Body of pancreas (tissue), 4 donors: ENCODE data around the gene BLOC1S1. TPM values are rescaled to one million over a fixed set of nuclear protein-coding genes. Genes with fewer than 3 reads are reported as not detected.

Experiments
- ATAC-seq: fragments of 150-250 bp; one replicate; pipeline ENCODE4 v1.9.1; 2016
- DNase-seq, 4 donors: peaks; one replicate each; pipeline ENCODE4 v3.0.0-alpha.2; 2019
- H3K27ac ChIP-seq, 4 donors: fragments of 200-600 bp; sonication (generic); 1 replicate in 3 of 4; 2 replicates in 1 of 4; pipeline versions ENCODE4 v1.5.1 to v1.6.1; 2016 to 2019; ENCODE audit warnings: mild to moderate bottlenecking in 1 of 4, mixed read lengths in 1 of 4, moderate library complexity in 1 of 4
- H3K27me3 ChIP-seq, 2 donors: fragments of 200-600 bp; sonication (generic); one replicate each; pipeline ENCODE4 v1.6.0; 2016; ENCODE audit warnings: mild to moderate bottlenecking in 1 of 2
- H3K36me3 ChIP-seq, 2 donors: fragments of 200-600 bp; sonication (generic); replicated peaks in 1 of 2; 2 replicates each; pipeline ENCODE4 v1.5.1; 2016; ENCODE audit warnings: low read depth in 2 of 2; ENCODE audit not compliant: insufficient read depth in 1 of 2
- H3K4me1 ChIP-seq: fragments of 200-600 bp; sonication (generic); one replicate; pipeline ENCODE4 v1.6.0; 2016
- H3K4me3 ChIP-seq, 2 donors: fragments of 200-600 bp; sonication (generic); 1 replicate in 1 of 2; 2 replicates in 1 of 2; pipeline ENCODE4 v1.5.1; 2016 to 2019
- H3K9me3 ChIP-seq, 3 donors: fragments of 200-600 bp; sonication (generic); 1 replicate in 2 of 3; 2 replicates in 1 of 3; pipeline ENCODE4 v1.5.1; 2016
- POLR2A ChIP-seq, 3 donors: fragments of 450-650 bp; IDR thresholded peaks; one replicate each; pipeline ENCODE4 v1.6.1; 2016; ENCODE audit warnings: antibody characterized with exemption in 3 of 3, mild to moderate bottlenecking in 2 of 3
- WGBS, 2 donors: methylation state at CpG; one replicate each; pipeline ENCODE4 v1.1.5; 2017; 5-methylcytosine and 5-hydroxymethylcytosine counted together
- intact Hi-C: fragments of 100-400 bp; cut with DNase I; formaldehyde crosslinking; loops from one replicate; pipeline ENCODE4 v1.15.1; 2023
- small RNA-seq: library from RNA; depleted of rRNA; stranded (forward); fragments of <200 nt; gene quantifications from one replicate; pipeline ENCODE3, GENCODE V24; 2016
- total RNA-seq, 2 donors: library from RNA; depleted of rRNA; stranded (reverse); fragments of >200 nt; gene quantifications; one replicate each; pipeline ENCODE4 v1.1.0, GENCODE V29; 2016
- TF ChIP-seq, protein P1 (sequence below), 7 experiments: fragments of 450-650 bp in 4 of 7; fragments of 200-600 bp in 3 of 7; sonication (generic) in 3 of 7; IDR thresholded peaks; one replicate each; pipeline ENCODE4 v1.5.1; 2016 to 2019; ENCODE audit warnings: antibody characterized with exemption in 7 of 7

Gene BLOC1S1
- total RNA-seq, 2 donors from 2014 or later = 86.1 to 105 TPM

DNA sequence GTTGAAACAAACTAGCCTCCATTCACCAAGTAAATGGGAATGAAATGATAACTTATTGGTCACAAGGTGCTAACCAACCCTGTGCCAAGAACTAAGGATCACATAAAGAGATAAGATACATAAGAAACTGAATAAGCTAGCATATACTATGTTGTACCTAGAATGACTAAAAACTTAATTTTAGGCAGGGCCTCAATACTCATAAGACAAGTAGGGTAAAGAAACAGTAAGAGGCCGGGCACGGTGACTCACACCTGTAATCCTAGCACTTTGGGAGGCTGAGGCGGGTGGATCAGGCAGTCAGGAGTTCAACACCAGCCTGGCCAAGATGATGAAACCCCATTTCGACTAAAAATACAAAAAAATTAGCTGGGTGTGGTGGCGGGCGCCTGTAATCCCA is 44.8 kb downstream of the BLOC1S1 start:
- intact Hi-C loops = no loop called here
- ATAC-seq = no peak

DNA sequence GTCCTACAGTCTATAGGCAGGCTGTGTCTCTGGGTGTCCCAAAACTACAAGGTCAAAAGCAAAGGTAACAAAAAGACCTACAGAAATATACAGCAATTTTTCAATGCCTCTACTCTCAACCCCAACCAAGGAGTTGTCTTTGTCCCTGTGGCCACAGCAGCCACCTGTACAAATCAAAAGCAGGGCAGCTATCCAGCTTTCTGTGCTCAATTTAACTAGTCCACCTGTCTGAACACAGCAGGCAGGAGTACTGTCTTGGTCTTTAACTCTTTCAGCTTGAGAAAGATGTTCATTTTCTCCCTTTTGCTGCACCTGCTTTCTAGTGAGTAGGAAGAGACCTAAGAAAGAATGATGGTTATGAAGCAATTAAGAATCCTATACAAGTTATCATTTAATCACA is 46.8 kb downstream of the BLOC1S1 start:
- ATAC-seq (no peak), DNase-seq (no peak)
- intact Hi-C loops = no loop called here
- no peaks in the 10 kb centered on the region for H3K27me3 ChIP-seq
- no peak overlapping the region for H3K27ac ChIP-seq
- peaks cover 0 to 17% of the 10 kb centered on the region in 2 donors for H3K36me3 ChIP-seq
- H3K4me3 ChIP-seq = no peak overlapping the region
- no peaks in the 10 kb centered on the region for H3K4me1 ChIP-seq
- H3K9me3 ChIP-seq = no peaks in the 10 kb centered on the region
- TF ChIP-seq, protein P1, sequence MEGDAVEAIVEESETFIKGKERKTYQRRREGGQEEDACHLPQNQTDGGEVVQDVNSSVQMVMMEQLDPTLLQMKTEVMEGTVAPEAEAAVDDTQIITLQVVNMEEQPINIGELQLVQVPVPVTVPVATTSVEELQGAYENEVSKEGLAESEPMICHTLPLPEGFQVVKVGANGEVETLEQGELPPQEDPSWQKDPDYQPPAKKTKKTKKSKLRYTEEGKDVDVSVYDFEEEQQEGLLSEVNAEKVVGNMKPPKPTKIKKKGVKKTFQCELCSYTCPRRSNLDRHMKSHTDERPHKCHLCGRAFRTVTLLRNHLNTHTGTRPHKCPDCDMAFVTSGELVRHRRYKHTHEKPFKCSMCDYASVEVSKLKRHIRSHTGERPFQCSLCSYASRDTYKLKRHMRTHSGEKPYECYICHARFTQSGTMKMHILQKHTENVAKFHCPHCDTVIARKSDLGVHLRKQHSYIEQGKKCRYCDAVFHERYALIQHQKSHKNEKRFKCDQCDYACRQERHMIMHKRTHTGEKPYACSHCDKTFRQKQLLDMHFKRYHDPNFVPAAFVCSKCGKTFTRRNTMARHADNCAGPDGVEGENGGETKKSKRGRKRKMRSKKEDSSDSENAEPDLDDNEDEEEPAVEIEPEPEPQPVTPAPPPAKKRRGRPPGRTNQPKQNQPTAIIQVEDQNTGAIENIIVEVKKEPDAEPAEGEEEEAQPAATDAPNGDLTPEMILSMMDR (IDR thresholded peaks at IDR 0.05) = no peak
- TF ChIP-seq POLR2A (IDR thresholded peaks at IDR 0.05) = no peak

More for the DNA sequence above, 44.8 kb downstream of the BLOC1S1 start:
- Histone ChIP-seq H3K36me3 (peaks cover 0 to 27% of the 10 kb centered on the region in 2 donors), H3K4me1 (no peaks in the 10 kb centered on the region), H3K4me3 (no peak overlapping the region), H3K27ac (no peak overlapping the region), H3K9me3 (no peaks in the 10 kb centered on the region), H3K27me3 (no peaks in the 10 kb centered on the region)
- TF ChIP-seq, protein P1 (IDR thresholded peaks at IDR 0.05) = no peak
- no peak for TF ChIP-seq POLR2A (IDR thresholded peaks at IDR 0.05)
- WGBS, 2 donors = 83 to 91% methylated on average over 6 of the region's 6 CpGs
- no peak for DNase-seq

DNA sequence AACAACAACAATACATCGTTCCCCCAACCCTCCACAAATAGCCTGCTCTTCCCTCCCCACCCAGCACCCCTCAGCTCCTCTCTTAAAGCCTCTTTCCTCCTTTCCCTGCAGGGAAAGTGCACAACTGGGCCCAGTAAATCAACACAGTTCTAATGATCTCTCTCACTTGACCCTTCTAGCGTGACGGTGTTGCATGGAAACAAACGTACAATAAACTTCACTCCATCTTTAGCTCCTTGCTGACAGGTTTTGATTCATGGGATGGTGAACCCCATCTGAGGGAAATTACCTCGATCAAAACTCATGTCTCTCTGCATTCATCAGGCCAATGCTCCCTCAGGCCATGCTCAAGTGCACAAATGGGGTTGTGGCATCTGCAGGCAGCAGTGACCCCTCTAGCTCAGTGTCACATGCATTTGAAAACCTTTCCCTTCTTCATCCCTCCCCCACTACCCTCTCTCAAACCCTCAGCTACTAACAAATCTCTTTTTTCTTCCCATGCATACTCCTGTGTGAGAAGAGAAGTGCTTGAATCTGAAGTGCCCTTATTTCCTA is 50.0 kb downstream of the BLOC1S1 start:
- 78 to 84% methylated on average over 5 of the region's 5 CpGs for WGBS, 2 donors
- H3K36me3 ChIP-seq = no peaks in the 10 kb centered on the region
- intact Hi-C loops = no loop called here
- no peaks in the 10 kb centered on the region for H3K27me3 ChIP-seq
- no peak overlapping the region for H3K4me3 ChIP-seq
- ATAC-seq (no peak), DNase-seq (no peak)
- TF ChIP-seq, protein P1 (IDR thresholded peaks at IDR 0.05) = no peak
- TF ChIP-seq POLR2A (IDR thresholded peaks at IDR 0.05) = no peak
- no peaks in the 10 kb centered on the region for H3K9me3 ChIP-seq
- no peak overlapping the region for H3K27ac ChIP-seq
- H3K4me1 ChIP-seq = no peaks in the 10 kb centered on the region

DNA sequence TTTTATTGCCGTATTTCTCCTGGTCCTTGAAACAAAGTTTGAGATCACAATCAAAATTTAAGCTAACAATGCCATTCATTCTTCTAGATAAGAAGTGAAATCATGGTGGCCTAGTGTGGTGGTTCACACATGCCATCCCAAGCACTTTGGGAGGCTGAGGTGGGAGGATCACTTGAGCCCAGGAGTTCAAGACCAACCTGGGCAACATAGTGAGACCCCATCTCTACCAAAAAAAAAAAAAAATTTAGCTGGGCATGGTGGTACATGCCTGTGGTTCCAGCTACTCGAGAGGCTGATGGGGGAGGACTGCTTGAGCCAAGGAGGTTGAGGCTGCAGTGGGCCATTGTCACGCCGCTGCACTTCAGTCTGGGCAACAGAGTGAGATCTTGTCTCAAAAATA is 51.3 kb downstream of the BLOC1S1 start:
- WGBS, 2 donors = 81 to 92% methylated on average over 4 of the region's 4 CpGs
- intact Hi-C loops = no loop called here
- DNase-seq (no peak), ATAC-seq (no peak)
- Histone ChIP-seq H3K9me3 (no peaks in the 10 kb centered on the region), H3K27me3 (no peaks in the 10 kb centered on the region), H3K4me3 (no peak overlapping the region), H3K4me1 (no peaks in the 10 kb centered on the region), H3K36me3 (no peaks in the 10 kb centered on the region), H3K27ac (no peak overlapping the region)
- TF ChIP-seq, protein P1 (IDR thresholded peaks at IDR 0.05) = no peak
- TF ChIP-seq POLR2A (IDR thresholded peaks at IDR 0.05) = no peak

Small RNA genes lying within 50 kb of the gene (small RNA-seq; reads per million reads assigned to genes)
- gene AC009779.1 (not detected), gene RF00017 (not detected)

Other genes with a start within 250 kb of the BLOC1S1 start
- gene OR6C70, start 245.9 kb upstream of the BLOC1S1 start, total RNA-seq = not detected
- not detected for gene OR6C68, start 223.7 kb upstream of the BLOC1S1 start, total RNA-seq
- not detected for gene OR6C4, start 166.4 kb upstream of the BLOC1S1 start, total RNA-seq
- not detected for gene OR2AP1, start 143.6 kb upstream of the BLOC1S1 start, total RNA-seq
- gene OR10P1, start 79.2 kb upstream of the BLOC1S1 start, total RNA-seq = not detected
- gene ITGA7, start 8.1 kb upstream of the BLOC1S1 start, total RNA-seq = 10 to 100 TPM; 11.4 to 52.1 TPM
- 10 to 100 TPM in 1 of 2 donors, 1 to 10 TPM in 1; 4.2 to 20.4 TPM for gene RDH5, start 4.3 kb downstream of the BLOC1S1 start, total RNA-seq
- gene CD63, start 13.0 kb downstream of the BLOC1S1 start, total RNA-seq = 100 to 1,000 TPM; 341 to 511 TPM
- gene GDF11, start 27.1 kb downstream of the BLOC1S1 start, total RNA-seq = under 1 TPM; 0.33 to 0.78 TPM
- gene SARNP, start 101.7 kb downstream of the BLOC1S1 start, total RNA-seq = 10 to 100 TPM; 23.1 to 51.7 TPM
- 10 to 100 TPM in 1 of 2 donors, 1 to 10 TPM in 1; 6.0 to 12.5 TPM for gene ORMDL2, start 102.0 kb downstream of the BLOC1S1 start, total RNA-seq
- gene DNAJC14, start 113.5 kb downstream of the BLOC1S1 start, total RNA-seq = 10 to 100 TPM; 20.2 to 34.3 TPM
- gene MMP19, start 126.9 kb downstream of the BLOC1S1 start, total RNA-seq = 10 to 100 TPM in 1 of 2 donors, 1 to 10 TPM in 1; 3.4 to 23.4 TPM
- gene PYM1, start 211.8 kb downstream of the BLOC1S1 start, total RNA-seq = 10 to 100 TPM; 21.5 to 26.0 TPM
- 100 to 1,000 TPM in 1 of 2 donors, 10 to 100 TPM in 1; 33.3 to 128 TPM for gene DGKA, start 215.1 kb downstream of the BLOC1S1 start, total RNA-seq
- gene PMEL, start 250.0 kb downstream of the BLOC1S1 start, total RNA-seq = 1 to 10 TPM; 1.6 to 2.6 TPM